Measurements from ENCODE around the gene CCR6. TPM values are rescaled to one million over a fixed set of nuclear protein-coding genes. Genes with fewer than 3 reads are reported as not detected.

The CCR6 gene
- total RNA-seq, 1 donor from 2014 or later, result not detected

- DNase-seq (ENCODE audit: low spot score in 2 of 2), result no peak
- no peaks in the 10 kb centered on the region for H3K4me1 ChIP-seq
- no peak overlapping the region for H3K4me3 ChIP-seq
- no peak for TF ChIP-seq CTCF (IDR thresholded peaks at IDR 0.05)
- no peak overlapping the region for H3K27ac ChIP-seq
- no peaks in the 10 kb centered on the region for H3K9me3 ChIP-seq
- no peaks in the 10 kb centered on the region for H3K36me3 ChIP-seq
- intact Hi-C loops (cut with DNase I), result no loop called here
- H3K27me3 ChIP-seq, result no peaks in the 10 kb centered on the region
Measured at GRCh38 chr6:167137081-167137480, 14.2 kb downstream of the CCR6 start.

- intact Hi-C loops (cut with DNase I), result no loop called here
- TF ChIP-seq CTCF (IDR thresholded peaks at IDR 0.05), result no peak
- Histone ChIP-seq H3K36me3 (no peaks in the 10 kb centered on the region), H3K9me3 (no peaks in the 10 kb centered on the region), H3K27ac (no peak overlapping the region), H3K4me1 (no peaks in the 10 kb centered on the region), H3K4me3 (no peak overlapping the region), H3K27me3 (no peaks in the 10 kb centered on the region)
- DNase-seq (ENCODE audit: low spot score in 2 of 2), result no peak
Measured at GRCh38 chr6:167137881-167138280, 15.0 kb downstream of the CCR6 start.

- Histone ChIP-seq H3K9me3 (no peaks in the 10 kb centered on the region), H3K4me1 (no peaks in the 10 kb centered on the region), H3K27ac (no peak overlapping the region), H3K36me3 (no peaks in the 10 kb centered on the region), H3K4me3 (no peak overlapping the region), H3K27me3 (no peaks in the 10 kb centered on the region)
- no peak for TF ChIP-seq CTCF (IDR thresholded peaks at IDR 0.05)
- no peak for DNase-seq (ENCODE audit: low spot score in 2 of 2)
- intact Hi-C loops (cut with DNase I), result loop anchor here (10.0 kb wide), 1 partner anchor 365 kb away; no protein-coding TSS in a partner anchor
Measured at GRCh38 chr6:167139761-167140160, 16.9 kb downstream of the CCR6 start.

GRCh38 chr6:167140589-167141474, 17.9 kb downstream of the CCR6 start:
- H3K27me3 ChIP-seq, result no peaks in the 10 kb centered on the region
- H3K9me3 ChIP-seq, result no peaks in the 10 kb centered on the region
- DNase-seq (ENCODE audit: low spot score in 2 of 2), result no peak
- H3K36me3 ChIP-seq, result no peaks in the 10 kb centered on the region
- TF ChIP-seq CTCF (IDR thresholded peaks at IDR 0.05), result no peak
- H3K27ac ChIP-seq, result no peak overlapping the region
- H3K4me1 ChIP-seq, result no peaks in the 10 kb centered on the region
- H3K4me3 ChIP-seq, result no peak overlapping the region
- intact Hi-C loops (cut with DNase I), result loop anchor here (10.0 kb wide), 1 partner anchor 366 kb away; no protein-coding TSS in a partner anchor

- Histone ChIP-seq H3K4me1 (no peaks in the 10 kb centered on the region), H3K36me3 (no peaks in the 10 kb centered on the region), H3K27me3 (no peaks in the 10 kb centered on the region), H3K9me3 (no peaks in the 10 kb centered on the region), H3K4me3 (no peak overlapping the region), H3K27ac (no peak overlapping the region)
- no peak for DNase-seq (ENCODE audit: low spot score in 2 of 2)
- intact Hi-C loops (cut with DNase I), result loop anchor here (10.0 kb wide), 1 partner anchor 367 kb away; no protein-coding TSS in a partner anchor
- peak; percentile 35 to 43 (median 36) for TF ChIP-seq CTCF (IDR thresholded peaks at IDR 0.05)
Measured at GRCh38 chr6:167141667-167142432, 19.0 kb downstream of the CCR6 start.
